RWPE2 (cell line): Measurements from ENCODE around the gene NDUFA13.

Experiments
- ATAC-seq: fragments of 200-7000 bp; cut with Tn5 transposase; 3 replicates; pipeline ENCODE4 v1.9.1; 2021; ENCODE audit warnings: low read depth
- DNase-seq: peaks from one replicate; pipeline ENCODE4 v3.0.0-alpha.2; 2020; ENCODE audit warnings: low spot score
- H3K27ac ChIP-seq: fragments of 450-650 bp; 2 replicates; pipeline ENCODE4 v1.5.1; 2017; ENCODE audit warnings: mild to moderate bottlenecking; ENCODE audit not compliant: poor library complexity, severe bottlenecking
- H3K27me3 ChIP-seq: fragments of 250-450 bp; sonication (Bioruptor Pico); 2 replicates; pipeline ENCODE4 v1.5.1; 2021; ENCODE audit warnings: mild to moderate bottlenecking, moderate library complexity; ENCODE audit not compliant: insufficient read depth, poor library complexity, severe bottlenecking
- H3K36me3 ChIP-seq: fragments of 250-450 bp; sonication (Bioruptor Pico); 2 replicates; pipeline ENCODE4 v1.5.1; 2020; ENCODE audit warnings: low read depth, mild to moderate bottlenecking, moderate library complexity
- H3K4me1 ChIP-seq: fragments of 250-450 bp; sonication (Bioruptor Pico); 2 replicates; pipeline ENCODE4 v1.5.1; 2021; ENCODE audit warnings: mild to moderate bottlenecking, moderate library complexity; ENCODE audit not compliant: insufficient read depth, poor library complexity, severe bottlenecking
- H3K4me3 ChIP-seq: fragments of 250-450 bp; sonication (Bioruptor Pico); 2 replicates; pipeline ENCODE4 v1.5.1; 2021; ENCODE audit warnings: mild to moderate bottlenecking, moderate library complexity; ENCODE audit not compliant: severe bottlenecking
- H3K9me3 ChIP-seq: fragments of 250-450 bp; sonication (Bioruptor Pico); 2 replicates; pipeline ENCODE4 v1.5.1; 2021; ENCODE audit warnings: mild to moderate bottlenecking, moderate library complexity; ENCODE audit not compliant: severe bottlenecking
- TF ChIP-seq, protein P1 (sequence below): fragments of 450-650 bp; IDR thresholded peaks from one replicate; pipeline ENCODE4 v1.5.1; 2017; ENCODE audit warnings: mild to moderate bottlenecking, moderate library complexity; ENCODE audit not compliant: poor library complexity, severe bottlenecking

NDUFA13 gene

DNA sequence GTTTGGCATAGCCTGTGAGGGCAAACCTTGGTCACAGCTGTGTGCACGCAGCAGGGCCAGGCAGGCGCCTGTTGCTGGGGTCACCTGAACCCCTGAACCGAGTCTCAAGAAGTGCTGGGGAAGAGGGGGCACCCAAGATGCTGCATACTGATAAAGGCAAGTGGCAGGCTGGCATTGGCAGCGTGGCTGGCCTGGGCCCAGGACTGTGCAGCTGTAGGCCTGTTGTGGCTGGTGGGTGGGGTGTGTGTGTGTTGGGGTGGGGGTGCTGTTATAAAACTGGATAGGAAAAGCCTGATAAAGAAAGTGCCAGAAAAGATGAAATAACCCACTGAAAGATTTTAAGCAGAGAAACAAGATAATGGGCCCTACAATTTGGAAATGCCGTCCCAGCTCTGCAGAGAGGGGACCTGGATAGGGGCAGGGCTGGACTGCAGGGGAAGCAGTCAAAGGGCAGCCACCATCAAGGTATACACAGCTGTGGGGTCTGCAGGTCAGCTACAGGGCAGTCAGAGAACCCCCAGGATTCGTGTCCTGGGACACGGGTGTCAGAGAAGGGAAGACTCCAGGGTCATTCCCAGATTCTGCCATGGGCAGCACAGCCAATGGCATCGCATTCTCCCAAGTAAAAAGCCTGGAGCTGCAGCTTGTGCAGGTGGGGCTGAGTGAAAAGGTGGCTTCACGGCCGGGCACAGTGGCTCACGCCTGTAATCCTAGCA lies 55.2 kb downstream of the NDUFA13 start:
- peaks cover 6% of the 10 kb centered on the region; the same call in 1 of the 2 replicates for H3K36me3 ChIP-seq
- H3K9me3 ChIP-seq = no peaks in the 10 kb centered on the region
- H3K4me3 ChIP-seq = no peak overlapping the region
- no peak for DNase-seq
- TF ChIP-seq, protein P1, sequence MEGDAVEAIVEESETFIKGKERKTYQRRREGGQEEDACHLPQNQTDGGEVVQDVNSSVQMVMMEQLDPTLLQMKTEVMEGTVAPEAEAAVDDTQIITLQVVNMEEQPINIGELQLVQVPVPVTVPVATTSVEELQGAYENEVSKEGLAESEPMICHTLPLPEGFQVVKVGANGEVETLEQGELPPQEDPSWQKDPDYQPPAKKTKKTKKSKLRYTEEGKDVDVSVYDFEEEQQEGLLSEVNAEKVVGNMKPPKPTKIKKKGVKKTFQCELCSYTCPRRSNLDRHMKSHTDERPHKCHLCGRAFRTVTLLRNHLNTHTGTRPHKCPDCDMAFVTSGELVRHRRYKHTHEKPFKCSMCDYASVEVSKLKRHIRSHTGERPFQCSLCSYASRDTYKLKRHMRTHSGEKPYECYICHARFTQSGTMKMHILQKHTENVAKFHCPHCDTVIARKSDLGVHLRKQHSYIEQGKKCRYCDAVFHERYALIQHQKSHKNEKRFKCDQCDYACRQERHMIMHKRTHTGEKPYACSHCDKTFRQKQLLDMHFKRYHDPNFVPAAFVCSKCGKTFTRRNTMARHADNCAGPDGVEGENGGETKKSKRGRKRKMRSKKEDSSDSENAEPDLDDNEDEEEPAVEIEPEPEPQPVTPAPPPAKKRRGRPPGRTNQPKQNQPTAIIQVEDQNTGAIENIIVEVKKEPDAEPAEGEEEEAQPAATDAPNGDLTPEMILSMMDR = no peak
- no peaks in the 10 kb centered on the region for H3K4me1 ChIP-seq
- ATAC-seq = no peak
- no peaks in the 10 kb centered on the region for H3K27me3 ChIP-seq
- no peak overlapping the region for H3K27ac ChIP-seq

DNA sequence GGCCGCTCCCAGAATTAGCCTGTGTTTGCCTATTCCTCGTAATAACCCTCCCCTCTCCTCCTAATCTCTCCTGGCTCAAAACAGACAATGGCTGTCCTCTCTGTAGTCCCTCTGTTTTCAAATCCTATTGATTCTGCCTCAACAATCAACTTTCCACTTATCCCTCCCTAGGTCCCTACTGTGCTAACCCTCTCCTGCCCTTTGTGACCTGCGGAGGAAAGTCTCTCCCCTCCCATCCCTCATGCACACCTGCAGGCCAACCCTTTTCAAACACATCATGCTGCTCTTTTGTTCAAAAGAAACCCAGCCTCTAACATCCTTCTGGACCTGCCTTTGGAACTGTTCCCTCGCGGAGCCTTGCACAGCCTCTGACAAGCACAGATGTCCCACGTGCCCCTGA lies 59.4 kb downstream of the NDUFA13 start:
- H3K4me1 ChIP-seq = no peaks in the 10 kb centered on the region
- H3K4me3 ChIP-seq = no peak overlapping the region
- H3K27ac ChIP-seq = no peak overlapping the region
- H3K9me3 ChIP-seq = no peaks in the 10 kb centered on the region
- no peaks in the 10 kb centered on the region; the same call in 1 of the 2 replicates for H3K36me3 ChIP-seq
- DNase-seq (no peak), ATAC-seq (no peak)
- TF ChIP-seq, protein P1 = no peak
- no peaks in the 10 kb centered on the region for H3K27me3 ChIP-seq
